ENCODE results near the gene TMEM132D. TPM values are rescaled to one million over a fixed set of nuclear protein-coding genes. Genes with fewer than 3 reads are reported as not detected.

The TMEM132D gene
- total RNA-seq, 1 experiment from 2014 or later, result 1.4 TPM

DNA sequence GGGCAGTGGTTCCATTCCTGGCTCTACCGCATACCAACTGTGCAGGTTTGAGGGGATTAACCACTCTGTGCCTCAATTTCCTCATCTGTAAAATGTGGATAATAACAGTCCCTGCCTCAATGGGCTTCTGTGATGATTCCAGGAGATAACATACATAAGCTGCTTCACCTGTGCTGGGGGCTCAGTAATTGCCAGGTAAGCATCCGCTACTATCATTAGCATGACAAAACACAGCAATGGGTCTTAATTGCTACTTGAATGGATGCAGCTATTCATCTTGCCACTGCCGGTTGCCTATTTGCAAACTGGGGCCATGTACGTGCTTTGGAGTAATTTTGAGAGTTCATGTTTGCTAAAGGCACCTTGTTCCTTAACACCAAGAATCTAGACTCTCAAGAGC, 132.6 kb downstream of the TMEM132D start:
- DNase-seq (ENCODE audit: low spot score) (no peak), ATAC-seq (no peak)
- H3K27ac Mint-ChIP-seq, result no peak overlapping the region
- peak; percentile 49; the same call in 1 of the 2 replicates for TF ChIP-seq FOXP4 (CRISPR knock-in tag; IDR thresholded peaks at IDR 0.05)
- TF ChIP-seq, protein P1, sequence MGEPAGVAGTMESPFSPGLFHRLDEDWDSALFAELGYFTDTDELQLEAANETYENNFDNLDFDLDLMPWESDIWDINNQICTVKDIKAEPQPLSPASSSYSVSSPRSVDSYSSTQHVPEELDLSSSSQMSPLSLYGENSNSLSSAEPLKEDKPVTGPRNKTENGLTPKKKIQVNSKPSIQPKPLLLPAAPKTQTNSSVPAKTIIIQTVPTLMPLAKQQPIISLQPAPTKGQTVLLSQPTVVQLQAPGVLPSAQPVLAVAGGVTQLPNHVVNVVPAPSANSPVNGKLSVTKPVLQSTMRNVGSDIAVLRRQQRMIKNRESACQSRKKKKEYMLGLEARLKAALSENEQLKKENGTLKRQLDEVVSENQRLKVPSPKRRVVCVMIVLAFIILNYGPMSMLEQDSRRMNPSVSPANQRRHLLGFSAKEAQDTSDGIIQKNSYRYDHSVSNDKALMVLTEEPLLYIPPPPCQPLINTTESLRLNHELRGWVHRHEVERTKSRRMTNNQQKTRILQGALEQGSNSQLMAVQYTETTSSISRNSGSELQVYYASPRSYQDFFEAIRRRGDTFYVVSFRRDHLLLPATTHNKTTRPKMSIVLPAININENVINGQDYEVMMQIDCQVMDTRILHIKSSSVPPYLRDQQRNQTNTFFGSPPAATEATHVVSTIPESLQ (CRISPR knock-in tag; IDR thresholded peaks at IDR 0.05), result no peak
- peaks cover 3% of the 10 kb centered on the region; the same call in 1 of the 2 replicates for H3K4me1 Mint-ChIP-seq
- CTCF ChIA-PET, result no interaction called here
- H3K4me3 Mint-ChIP-seq, result no peak overlapping the region
- peaks cover 85% of the 10 kb centered on the region for H3K9me3 Mint-ChIP-seq
- H3K36me3 Mint-ChIP-seq, result peaks cover 76% of the 10 kb centered on the region
- POLR2A ChIA-PET, result no interaction called here
- peaks cover 22% of the 10 kb centered on the region for H3K27me3 Mint-ChIP-seq (ENCODE audit: low read depth)

DNA sequence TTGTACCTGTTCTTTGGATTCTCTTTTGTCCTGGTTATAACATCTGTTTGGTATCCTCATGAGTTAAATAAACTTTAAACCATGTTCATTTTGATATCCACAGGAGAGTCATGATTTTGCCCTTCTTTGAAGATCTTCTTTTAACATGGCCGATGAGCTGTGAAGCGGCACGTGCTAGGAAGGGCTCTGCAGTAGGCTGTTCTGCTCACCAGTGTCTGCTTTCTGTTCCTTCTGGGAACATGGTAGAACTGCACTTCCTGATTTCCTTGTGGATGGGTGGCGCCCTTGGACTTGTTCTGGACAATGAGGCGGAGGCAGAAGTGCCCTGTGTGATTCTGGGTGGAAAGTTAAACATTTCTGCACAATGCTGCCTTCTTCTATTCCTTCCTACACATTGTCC, 138.1 kb downstream of the TMEM132D start:
- ChIA-PET CTCF (no interaction called here), POLR2A (no interaction called here)
- Mint-ChIP-seq H3K36me3 (peaks cover 72% of the 10 kb centered on the region), H3K4me1 (no peaks in the 10 kb centered on the region), H3K9me3 (peaks cover 70% of the 10 kb centered on the region), H3K4me3 (no peak overlapping the region), H3K27ac (no peak overlapping the region), H3K27me3 (ENCODE audit: low read depth) (peaks cover 11% of the 10 kb centered on the region)
- TF ChIP-seq ZNF138 (CRISPR knock-in tag; conservative IDR thresholded peaks at IDR 0.05), result no peak
- no peak for TF ChIP-seq GRHL2 (CRISPR knock-in tag; IDR thresholded peaks at IDR 0.05; ENCODE audit: insufficient replicate concordance, severe bottlenecking)
- TF ChIP-seq, protein P2, sequence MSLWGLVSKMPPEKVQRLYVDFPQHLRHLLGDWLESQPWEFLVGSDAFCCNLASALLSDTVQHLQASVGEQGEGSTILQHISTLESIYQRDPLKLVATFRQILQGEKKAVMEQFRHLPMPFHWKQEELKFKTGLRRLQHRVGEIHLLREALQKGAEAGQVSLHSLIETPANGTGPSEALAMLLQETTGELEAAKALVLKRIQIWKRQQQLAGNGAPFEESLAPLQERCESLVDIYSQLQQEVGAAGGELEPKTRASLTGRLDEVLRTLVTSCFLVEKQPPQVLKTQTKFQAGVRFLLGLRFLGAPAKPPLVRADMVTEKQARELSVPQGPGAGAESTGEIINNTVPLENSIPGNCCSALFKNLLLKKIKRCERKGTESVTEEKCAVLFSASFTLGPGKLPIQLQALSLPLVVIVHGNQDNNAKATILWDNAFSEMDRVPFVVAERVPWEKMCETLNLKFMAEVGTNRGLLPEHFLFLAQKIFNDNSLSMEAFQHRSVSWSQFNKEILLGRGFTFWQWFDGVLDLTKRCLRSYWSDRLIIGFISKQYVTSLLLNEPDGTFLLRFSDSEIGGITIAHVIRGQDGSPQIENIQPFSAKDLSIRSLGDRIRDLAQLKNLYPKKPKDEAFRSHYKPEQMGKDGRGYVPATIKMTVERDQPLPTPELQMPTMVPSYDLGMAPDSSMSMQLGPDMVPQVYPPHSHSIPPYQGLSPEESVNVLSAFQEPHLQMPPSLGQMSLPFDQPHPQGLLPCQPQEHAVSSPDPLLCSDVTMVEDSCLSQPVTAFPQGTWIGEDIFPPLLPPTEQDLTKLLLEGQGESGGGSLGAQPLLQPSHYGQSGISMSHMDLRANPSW (CRISPR knock-in tag; conservative IDR thresholded peaks at IDR 0.05; ENCODE audit: low read depth), result no peak
- TF ChIP-seq, protein P3, sequence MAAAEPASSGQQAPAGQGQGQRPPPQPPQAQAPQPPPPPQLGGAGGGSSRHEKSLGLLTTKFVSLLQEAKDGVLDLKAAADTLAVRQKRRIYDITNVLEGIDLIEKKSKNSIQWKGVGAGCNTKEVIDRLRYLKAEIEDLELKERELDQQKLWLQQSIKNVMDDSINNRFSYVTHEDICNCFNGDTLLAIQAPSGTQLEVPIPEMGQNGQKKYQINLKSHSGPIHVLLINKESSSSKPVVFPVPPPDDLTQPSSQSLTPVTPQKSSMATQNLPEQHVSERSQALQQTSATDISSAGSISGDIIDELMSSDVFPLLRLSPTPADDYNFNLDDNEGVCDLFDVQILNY (CRISPR knock-in tag; IDR thresholded peaks at IDR 0.05), result no peak
- TF ChIP-seq OVOL2 (CRISPR knock-in tag; IDR thresholded peaks at IDR 0.05; ENCODE audit: borderline replicate concordance), result no peak
- TF ChIP-seq ZNF281 (CRISPR knock-in tag; IDR thresholded peaks at IDR 0.05), result no peak
- TF ChIP-seq, protein P4, sequence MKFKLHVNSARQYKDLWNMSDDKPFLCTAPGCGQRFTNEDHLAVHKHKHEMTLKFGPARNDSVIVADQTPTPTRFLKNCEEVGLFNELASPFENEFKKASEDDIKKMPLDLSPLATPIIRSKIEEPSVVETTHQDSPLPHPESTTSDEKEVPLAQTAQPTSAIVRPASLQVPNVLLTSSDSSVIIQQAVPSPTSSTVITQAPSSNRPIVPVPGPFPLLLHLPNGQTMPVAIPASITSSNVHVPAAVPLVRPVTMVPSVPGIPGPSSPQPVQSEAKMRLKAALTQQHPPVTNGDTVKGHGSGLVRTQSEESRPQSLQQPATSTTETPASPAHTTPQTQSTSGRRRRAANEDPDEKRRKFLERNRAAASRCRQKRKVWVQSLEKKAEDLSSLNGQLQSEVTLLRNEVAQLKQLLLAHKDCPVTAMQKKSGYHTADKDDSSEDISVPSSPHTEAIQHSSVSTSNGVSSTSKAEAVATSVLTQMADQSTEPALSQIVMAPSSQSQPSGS (CRISPR knock-in tag; IDR thresholded peaks at IDR 0.05; ENCODE audit: borderline replicate concordance, low read depth), result no peak
- no peak for TF ChIP-seq SOX15 (CRISPR knock-in tag; IDR thresholded peaks at IDR 0.05)
- TF ChIP-seq ZNF416 (CRISPR knock-in tag; IDR thresholded peaks at IDR 0.05), result no peak
- ATAC-seq (no peak), DNase-seq (ENCODE audit: low spot score) (no peak)

Data from WTC11 (cell line).